Activated B cell treated with CpG ODN at 0.5 μM for 24 hours (primary cell): ENCODE data around the gene GRID2. TPM values are rescaled to one million over a fixed set of nuclear protein-coding genes. Genes with fewer than 3 reads are reported as not detected.

ENCODE experiments used
- ATAC-seq: fragments of 200-7000 bp; cut with Tn5 transposase; one replicate; pipeline ENCODE4 v1.10.0; 2021; ENCODE audit warnings: low read depth, mild to moderate bottlenecking, moderate library complexity
- CTCF ChIA-PET: fragments of 350-600 bp; sonication (Branson Sonifier 250); formaldehyde crosslinking; loops from one replicate; lab custom pipeline; 2021; ENCODE audit warnings: antibody characterized with exemption; lab: Charles Lee
- POLR2A ChIA-PET: fragments of 350-600 bp; sonication (Branson Sonifier 250); formaldehyde crosslinking; loops from one replicate; lab custom pipeline; 2021; ENCODE audit warnings: antibody characterized with exemption; lab: Charles Lee
- DNase-seq: peaks from one replicate; pipeline ENCODE4 v3.0.0; 2022
- H3K27ac Mint-ChIP-seq: one replicate; pipeline ENCODE4 v1.8.0; 2020; ENCODE audit warnings: mixed read lengths
- H3K27me3 Mint-ChIP-seq: one replicate; pipeline ENCODE4 v1.8.0; 2021; ENCODE audit warnings: mixed read lengths
- H3K36me3 Mint-ChIP-seq: one replicate; pipeline ENCODE4 v1.8.0; 2021; ENCODE audit warnings: low read depth, mixed read lengths
- H3K4me1 Mint-ChIP-seq: one replicate; pipeline ENCODE4 v1.8.0; 2021; ENCODE audit warnings: mixed read lengths
- H3K4me3 Mint-ChIP-seq: one replicate; pipeline ENCODE4 v1.8.0; 2020; ENCODE audit warnings: mild to moderate bottlenecking, mixed read lengths
- H3K9me3 Mint-ChIP-seq: one replicate; pipeline ENCODE4 v1.8.0; 2020; ENCODE audit warnings: mixed read lengths
- intact Hi-C: fragments of 100-400 bp; cut with micrococcal nuclease; formaldehyde crosslinking; loops from one replicate; pipeline ENCODE4 v1.15.1; 2024
- total RNA-seq: library from RNA; stranded (reverse); gene quantifications from 2 replicates; pipeline ENCODE4 v1.2.3, GENCODE V29; 2022
- TF ChIP-seq, protein P1 (sequence below): fragments of 200-600 bp; IDR thresholded peaks from one replicate; pipeline ENCODE4 v1.8.0; 2022; ENCODE audit warnings: antibody characterized with exemption, mild to moderate bottlenecking

The GRID2 gene
- total RNA-seq, 1 donor from 2014 or later: not detected

DNA sequence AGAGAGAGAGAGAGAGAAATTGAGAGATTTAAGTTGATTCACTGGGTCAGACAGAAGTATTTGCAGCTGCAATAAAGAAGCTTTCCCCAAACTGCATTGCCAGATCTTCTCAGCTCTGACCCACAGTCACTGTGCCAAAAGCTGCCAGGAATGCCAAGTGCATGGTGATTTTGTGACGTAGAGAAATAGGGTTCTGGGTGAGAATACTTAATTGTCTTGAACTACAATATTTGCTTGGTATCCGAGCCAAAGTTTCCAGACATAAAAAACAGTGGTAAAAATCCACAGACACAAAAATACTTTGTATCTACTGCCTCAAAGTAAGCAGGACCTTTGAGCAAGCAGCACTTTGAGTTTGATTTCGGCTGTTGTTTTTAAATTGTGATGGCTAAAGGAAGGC, 331.1 kb downstream of the GRID2 start:
- no peak overlapping the region for H3K27ac Mint-ChIP-seq
- no peak overlapping the region for H3K4me3 Mint-ChIP-seq
- intact Hi-C loops: no loop called here
- POLR2A ChIA-PET: no interaction called here
- ATAC-seq (no peak), DNase-seq (no peak)
- no peaks in the 10 kb centered on the region for H3K36me3 Mint-ChIP-seq
- no peaks in the 10 kb centered on the region for H3K9me3 Mint-ChIP-seq
- TF ChIP-seq, protein P1, sequence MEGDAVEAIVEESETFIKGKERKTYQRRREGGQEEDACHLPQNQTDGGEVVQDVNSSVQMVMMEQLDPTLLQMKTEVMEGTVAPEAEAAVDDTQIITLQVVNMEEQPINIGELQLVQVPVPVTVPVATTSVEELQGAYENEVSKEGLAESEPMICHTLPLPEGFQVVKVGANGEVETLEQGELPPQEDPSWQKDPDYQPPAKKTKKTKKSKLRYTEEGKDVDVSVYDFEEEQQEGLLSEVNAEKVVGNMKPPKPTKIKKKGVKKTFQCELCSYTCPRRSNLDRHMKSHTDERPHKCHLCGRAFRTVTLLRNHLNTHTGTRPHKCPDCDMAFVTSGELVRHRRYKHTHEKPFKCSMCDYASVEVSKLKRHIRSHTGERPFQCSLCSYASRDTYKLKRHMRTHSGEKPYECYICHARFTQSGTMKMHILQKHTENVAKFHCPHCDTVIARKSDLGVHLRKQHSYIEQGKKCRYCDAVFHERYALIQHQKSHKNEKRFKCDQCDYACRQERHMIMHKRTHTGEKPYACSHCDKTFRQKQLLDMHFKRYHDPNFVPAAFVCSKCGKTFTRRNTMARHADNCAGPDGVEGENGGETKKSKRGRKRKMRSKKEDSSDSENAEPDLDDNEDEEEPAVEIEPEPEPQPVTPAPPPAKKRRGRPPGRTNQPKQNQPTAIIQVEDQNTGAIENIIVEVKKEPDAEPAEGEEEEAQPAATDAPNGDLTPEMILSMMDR: no peak
- no peaks in the 10 kb centered on the region for H3K4me1 Mint-ChIP-seq
- CTCF ChIA-PET: no interaction called here
- no peaks in the 10 kb centered on the region for H3K27me3 Mint-ChIP-seq

GRCh38 chr4:92636038-92636806, 332.5 kb downstream of the GRID2 start:
- intact Hi-C loops: no loop called here
- ChIA-PET CTCF (no interaction called here), POLR2A (no interaction called here)
- H3K4me3 Mint-ChIP-seq: no peak overlapping the region
- no peak for ATAC-seq
- H3K9me3 Mint-ChIP-seq: no peaks in the 10 kb centered on the region
- no peak overlapping the region for H3K27ac Mint-ChIP-seq
- TF ChIP-seq, protein P1: no peak
- DNase-seq: no peak
- no peaks in the 10 kb centered on the region for H3K27me3 Mint-ChIP-seq
- H3K36me3 Mint-ChIP-seq: no peaks in the 10 kb centered on the region
- H3K4me1 Mint-ChIP-seq: no peaks in the 10 kb centered on the region

DNA sequence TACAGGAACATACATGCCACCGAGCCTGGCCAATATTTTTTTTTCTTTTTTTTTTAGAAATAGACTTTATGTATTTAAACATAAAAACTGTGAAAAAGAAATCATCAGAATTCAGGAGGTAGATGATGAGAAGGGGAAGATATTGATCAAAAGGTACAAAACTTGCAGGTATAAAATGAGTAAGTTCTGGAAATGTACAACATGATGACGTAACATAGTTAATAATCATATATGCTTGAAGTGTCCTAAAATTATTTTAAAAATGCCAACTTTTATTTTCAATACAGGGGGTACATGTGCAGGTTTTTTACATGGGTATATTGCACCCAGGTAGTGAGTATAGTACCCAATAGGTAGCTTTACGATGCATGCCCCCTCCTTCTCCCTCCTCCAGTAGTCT, 337.6 kb downstream of the GRID2 start:
- POLR2A ChIA-PET: no interaction called here

DNA sequence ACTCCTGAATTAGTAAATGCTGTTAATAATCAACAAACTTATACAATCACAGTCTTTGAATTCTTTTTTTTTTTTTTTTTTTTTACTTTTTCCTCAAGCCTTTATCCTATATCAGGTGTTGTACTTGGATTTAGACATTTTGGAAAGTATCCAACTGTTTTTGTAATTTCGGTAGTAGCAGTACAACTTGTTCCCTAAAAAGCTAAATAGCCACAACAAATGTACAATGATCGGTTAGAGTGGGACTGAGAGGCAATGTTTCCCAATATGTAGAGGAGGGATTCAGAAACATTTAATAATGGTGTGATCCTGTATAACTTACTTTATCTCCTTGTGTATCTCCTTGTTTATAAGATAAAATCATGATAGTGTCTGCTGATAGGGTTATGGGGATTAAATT, 343.1 kb downstream of the GRID2 start:
- Mint-ChIP-seq H3K4me1 (no peaks in the 10 kb centered on the region), H3K27me3 (no peaks in the 10 kb centered on the region), H3K4me3 (no peak overlapping the region), H3K27ac (no peak overlapping the region), H3K9me3 (peaks cover 7% of the 10 kb centered on the region), H3K36me3 (no peaks in the 10 kb centered on the region)
- intact Hi-C loops: no loop called here
- TF ChIP-seq, protein P1: no peak
- DNase-seq: no peak
- ChIA-PET CTCF (no interaction called here), POLR2A (no interaction called here)
- ATAC-seq: no peak

More for the DNA sequence above, 337.6 kb downstream of the GRID2 start:
- no peak overlapping the region for H3K4me3 Mint-ChIP-seq
- no peak for DNase-seq
- H3K27me3 Mint-ChIP-seq: no peaks in the 10 kb centered on the region
- ATAC-seq: no peak
- H3K36me3 Mint-ChIP-seq: no peaks in the 10 kb centered on the region
- H3K27ac Mint-ChIP-seq: no peak overlapping the region
- TF ChIP-seq, protein P1: no peak
- no peaks in the 10 kb centered on the region for H3K4me1 Mint-ChIP-seq
- H3K9me3 Mint-ChIP-seq: peaks cover 2% of the 10 kb centered on the region
- intact Hi-C loops: no loop called here
- CTCF ChIA-PET: no interaction called here

GRCh38 chr4:92651536-92651935, 347.8 kb downstream of the GRID2 start:
- Mint-ChIP-seq H3K27me3 (no peaks in the 10 kb centered on the region), H3K9me3 (peaks cover 5% of the 10 kb centered on the region), H3K36me3 (no peaks in the 10 kb centered on the region), H3K4me1 (no peaks in the 10 kb centered on the region), H3K27ac (no peak overlapping the region), H3K4me3 (no peak overlapping the region)
- DNase-seq: no peak
- ATAC-seq: no peak
- intact Hi-C loops: no loop called here
- CTCF ChIA-PET: no interaction called here
- POLR2A ChIA-PET: no interaction called here
- TF ChIP-seq, protein P1: no peak
